GM06990 (cell line): Measurements from ENCODE around the gene ACTN1.

ENCODE experiments used
- DNase-seq: peaks from one replicate; pipeline ENCODE4 v3.0.0-alpha.2; 2011; ENCODE audit not compliant: insufficient read length; ENCODE audit errors: extremely low read depth
- H3K27me3 ChIP-seq: replicated peaks from 2 replicates; pipeline ENCODE4 v1.6.0; 2011; ENCODE audit warnings: low read length; ENCODE audit not compliant: control insufficient read depth, insufficient read depth
- H3K36me3 ChIP-seq: 2 replicates; pipeline ENCODE4 v1.5.1; 2011; ENCODE audit warnings: low read length; ENCODE audit not compliant: control insufficient read depth, insufficient read depth
- H3K4me3 ChIP-seq: replicated peaks from 2 replicates; pipeline ENCODE4 v1.5.1; 2011; ENCODE audit warnings: low read depth, mild to moderate bottlenecking, control low read depth, low read length
- TF ChIP-seq, protein P1 (sequence below): IDR thresholded peaks from 2 replicates; pipeline ENCODE4 v1.5.1; 2011; ENCODE audit warnings: low read length, control low read depth, mild to moderate bottlenecking, inconsistent platforms; ENCODE audit not compliant: insufficient read depth, poor library complexity, severe bottlenecking

The ACTN1 gene

DNA sequence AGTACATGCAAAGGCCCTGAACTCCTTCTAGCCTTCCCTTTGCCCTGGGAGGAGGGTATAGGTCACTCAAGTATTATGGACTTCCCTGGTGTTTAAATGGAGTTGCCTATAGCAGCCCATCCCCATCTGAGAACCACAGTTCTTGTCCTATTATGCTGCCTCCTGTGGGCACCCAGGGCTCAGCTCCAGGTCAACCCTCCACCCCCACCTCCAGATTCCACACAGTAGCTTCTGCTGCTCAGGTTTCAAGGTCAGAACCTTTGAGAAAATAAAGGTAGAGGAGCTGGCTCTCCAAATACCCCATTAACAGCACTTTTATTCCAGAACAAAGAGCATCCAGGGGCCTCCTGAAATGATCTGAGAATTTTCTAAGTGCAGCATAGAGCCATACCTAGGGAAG lies 57.4 kb downstream of the ACTN1 start:
- TF ChIP-seq, protein P1, sequence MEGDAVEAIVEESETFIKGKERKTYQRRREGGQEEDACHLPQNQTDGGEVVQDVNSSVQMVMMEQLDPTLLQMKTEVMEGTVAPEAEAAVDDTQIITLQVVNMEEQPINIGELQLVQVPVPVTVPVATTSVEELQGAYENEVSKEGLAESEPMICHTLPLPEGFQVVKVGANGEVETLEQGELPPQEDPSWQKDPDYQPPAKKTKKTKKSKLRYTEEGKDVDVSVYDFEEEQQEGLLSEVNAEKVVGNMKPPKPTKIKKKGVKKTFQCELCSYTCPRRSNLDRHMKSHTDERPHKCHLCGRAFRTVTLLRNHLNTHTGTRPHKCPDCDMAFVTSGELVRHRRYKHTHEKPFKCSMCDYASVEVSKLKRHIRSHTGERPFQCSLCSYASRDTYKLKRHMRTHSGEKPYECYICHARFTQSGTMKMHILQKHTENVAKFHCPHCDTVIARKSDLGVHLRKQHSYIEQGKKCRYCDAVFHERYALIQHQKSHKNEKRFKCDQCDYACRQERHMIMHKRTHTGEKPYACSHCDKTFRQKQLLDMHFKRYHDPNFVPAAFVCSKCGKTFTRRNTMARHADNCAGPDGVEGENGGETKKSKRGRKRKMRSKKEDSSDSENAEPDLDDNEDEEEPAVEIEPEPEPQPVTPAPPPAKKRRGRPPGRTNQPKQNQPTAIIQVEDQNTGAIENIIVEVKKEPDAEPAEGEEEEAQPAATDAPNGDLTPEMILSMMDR: no peak
- Histone ChIP-seq H3K27me3 (no peaks in the 10 kb centered on the region), H3K36me3 (no peaks in the 10 kb centered on the region), H3K4me3 (no peak overlapping the region)
- no peak for DNase-seq

DNA sequence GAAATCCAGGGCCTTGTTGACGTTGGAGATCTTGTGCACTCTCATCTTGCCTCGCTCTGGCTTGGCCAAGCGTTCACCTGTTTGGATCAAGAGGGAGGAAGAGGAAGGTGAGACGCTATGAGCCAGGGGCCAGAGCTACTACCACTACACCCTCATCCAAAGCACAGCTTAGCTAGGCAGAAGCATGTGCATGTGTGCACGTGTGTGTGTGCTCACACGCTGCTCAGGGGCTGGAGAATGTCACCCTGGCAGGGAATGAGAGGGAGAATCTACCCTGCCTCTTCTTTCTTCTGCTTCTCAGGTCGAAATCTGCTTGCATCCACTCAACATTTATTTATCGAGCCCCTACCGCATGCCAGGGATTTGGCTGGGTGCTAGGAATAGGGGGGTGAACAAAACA lies 58.1 kb downstream of the ACTN1 start:
- H3K4me3 ChIP-seq: no peak overlapping the region
- H3K27me3 ChIP-seq: no peaks in the 10 kb centered on the region
- TF ChIP-seq, protein P1: no peak
- H3K36me3 ChIP-seq: no peaks in the 10 kb centered on the region
- DNase-seq: no peak

DNA sequence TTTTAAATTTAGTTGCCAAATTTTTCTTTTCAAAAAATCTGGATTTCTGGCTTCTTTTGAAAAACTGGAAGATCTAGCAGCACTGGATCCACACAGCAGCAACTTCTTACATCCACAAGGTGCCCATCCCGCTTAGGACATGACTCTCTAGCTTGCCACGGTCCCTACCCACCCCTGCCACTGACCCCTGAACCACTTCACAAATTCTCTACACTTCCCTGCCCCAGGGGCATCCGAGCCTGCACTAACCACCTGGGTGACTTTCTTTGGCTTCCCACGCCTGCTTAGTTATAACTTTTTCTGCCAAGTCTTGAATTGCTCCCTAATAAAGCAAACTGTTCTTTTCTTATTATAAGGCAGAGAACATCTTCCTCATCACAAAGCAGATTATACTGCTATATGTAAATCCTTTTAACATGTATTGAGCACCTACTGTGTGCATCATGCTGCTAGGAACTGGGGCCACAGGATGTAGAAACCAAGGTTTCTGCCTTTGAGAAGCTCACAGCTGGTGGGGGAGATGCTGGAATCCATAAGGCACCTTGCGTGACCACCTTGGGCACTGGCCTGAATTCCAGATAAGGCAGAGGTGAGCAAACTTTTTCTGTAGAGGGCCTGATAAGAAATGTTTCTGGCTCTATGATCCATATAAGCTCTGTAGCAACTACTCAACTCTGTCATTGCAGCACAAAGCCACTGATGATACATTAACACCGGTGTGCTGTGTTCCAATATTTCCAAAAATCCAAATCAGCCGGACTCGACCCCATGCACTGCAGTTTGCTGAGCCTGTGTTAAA lies 59.8 kb downstream of the ACTN1 start:
- TF ChIP-seq, protein P1: no peak
- DNase-seq: no peak
- H3K27me3 ChIP-seq: no peaks in the 10 kb centered on the region
- H3K36me3 ChIP-seq: no peaks in the 10 kb centered on the region
- H3K4me3 ChIP-seq: no peak overlapping the region

DNA sequence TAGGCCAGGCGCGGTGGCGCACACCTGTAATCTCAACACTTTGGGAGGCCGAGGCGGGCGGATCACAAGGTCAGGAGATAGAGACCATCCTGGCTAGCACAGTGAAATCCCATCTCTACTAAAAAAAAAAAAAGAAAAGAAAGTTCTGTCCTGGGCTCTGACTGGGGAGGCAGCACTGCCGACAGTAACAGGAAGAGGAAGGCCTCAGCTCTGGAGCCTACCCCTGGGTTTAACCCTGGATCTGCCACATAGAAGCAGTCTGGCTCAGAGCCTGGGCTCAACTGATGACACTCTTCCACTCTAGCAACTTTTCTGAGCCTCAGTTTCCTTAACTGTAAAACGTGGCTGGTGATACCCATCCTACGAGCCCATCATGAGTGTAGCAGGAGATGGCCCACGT lies 60.5 kb downstream of the ACTN1 start:
- no peaks in the 10 kb centered on the region for H3K36me3 ChIP-seq
- DNase-seq: no peak
- H3K4me3 ChIP-seq: no peak overlapping the region
- TF ChIP-seq, protein P1: no peak
- no peaks in the 10 kb centered on the region for H3K27me3 ChIP-seq

DNA sequence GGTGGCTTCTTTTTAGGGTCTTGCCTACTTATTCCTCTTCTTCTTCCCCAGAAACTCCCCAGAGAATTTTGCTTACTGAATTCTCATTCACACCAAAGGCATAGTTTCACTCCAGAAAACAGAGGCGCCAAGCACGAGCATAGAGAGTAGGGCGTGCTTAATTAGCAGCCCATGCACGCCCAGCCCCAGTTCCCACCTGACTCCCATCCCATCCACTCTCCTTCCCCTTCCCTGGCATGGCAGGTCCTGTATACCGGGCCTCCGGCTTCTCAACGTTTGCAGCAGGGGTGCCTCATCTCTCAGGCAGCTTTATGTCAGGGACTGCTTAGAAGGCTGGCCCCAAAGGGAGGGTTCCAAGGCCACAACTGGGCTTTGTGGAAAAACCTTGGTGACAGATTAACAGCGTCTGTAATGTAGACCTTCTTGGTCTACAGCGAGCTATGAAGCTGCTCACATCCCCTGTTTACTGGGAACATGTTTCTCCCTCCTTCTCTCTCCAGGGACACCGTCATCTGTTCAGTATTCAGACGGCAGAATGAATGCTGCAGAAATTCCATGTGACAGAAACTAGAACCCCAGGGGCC lies 62.7 kb downstream of the ACTN1 start:
- no peak for DNase-seq
- H3K27me3 ChIP-seq: no peaks in the 10 kb centered on the region
- H3K36me3 ChIP-seq: no peaks in the 10 kb centered on the region
- TF ChIP-seq, protein P1: no peak
- no peak overlapping the region for H3K4me3 ChIP-seq
